HepG2 (cell line): ENCODE data around the gene TRERF1. TPM values are rescaled to one million over a fixed set of nuclear protein-coding genes. Genes with fewer than 3 reads are reported as not detected.
A peak's percentile ranks its signal among the peaks of the same experiment; 100 is the strongest.

Experiments used
- BORCS8-MEF2B ChIP-seq: sonication (generic); formaldehyde crosslinking; IDR thresholded peaks from 2 replicates; pipeline ENCODE4 v1.8.0; 2022; ENCODE audit warnings: mild to moderate bottlenecking, missing genetic modification reagents
- EED ChIP-seq: sonication (generic); formaldehyde crosslinking; IDR thresholded peaks from 2 replicates; pipeline ENCODE4 v1.5.0; 2020; ENCODE audit warnings: mild to moderate bottlenecking, missing genetic modification reagents
- ISL2 ChIP-seq: sonication (generic); formaldehyde crosslinking; IDR thresholded peaks from 2 replicates; pipeline ENCODE4 v1.5.0; 2020; ENCODE audit warnings: missing genetic modification reagents
- KLF13 ChIP-seq: sonication (generic); formaldehyde crosslinking; IDR thresholded peaks from 2 replicates; pipeline ENCODE4 v1.4.0; 2020; ENCODE audit warnings: mild to moderate bottlenecking, missing genetic modification reagents
- MED1 ChIP-seq: sonication (generic); formaldehyde crosslinking; IDR thresholded peaks from 2 replicates; pipeline ENCODE4 v1.4.0; 2020; ENCODE audit warnings: missing genetic modification reagents
- MIER2 ChIP-seq: IDR thresholded peaks from 2 replicates; pipeline ENCODE4 v1.6.1; 2016; ENCODE audit warnings: missing biosample characterization, missing genetic modification reagents
- MXI1 ChIP-seq: IDR thresholded peaks from 3 replicates; pipeline ENCODE4 v1.6.1; 2012; ENCODE audit warnings: low read depth, low read length, inconsistent platforms, borderline replicate concordance
- U2AF2 ChIP-seq: fragments of 200-400 bp; formaldehyde crosslinking; IDR thresholded peaks from 2 replicates; pipeline ENCODE4 v1.6.1; 2017; ENCODE audit warnings: low read depth, mild to moderate bottlenecking, low read length
- ZBTB42 ChIP-seq: sonication (generic); formaldehyde crosslinking; IDR thresholded peaks from 2 replicates; pipeline ENCODE4 v1.5.0; 2020; ENCODE audit warnings: mild to moderate bottlenecking, missing genetic modification reagents
- ZNF331 ChIP-seq: sonication (generic); formaldehyde crosslinking; IDR thresholded peaks from 2 replicates; pipeline ENCODE4 v1.4.0; 2020; ENCODE audit warnings: missing genetic modification reagents
- ZNF616 ChIP-seq: sonication (generic); formaldehyde crosslinking; IDR thresholded peaks from 2 replicates; pipeline ENCODE4 v1.5.0; 2020; ENCODE audit warnings: low read depth, mild to moderate bottlenecking, missing genetic modification reagents
- ZNF883 ChIP-seq: sonication (generic); formaldehyde crosslinking; IDR thresholded peaks from 2 replicates; pipeline ENCODE4 v1.5.1; 2020; ENCODE audit warnings: mild to moderate bottlenecking, missing genetic modification reagents; ENCODE audit errors: not compliant biosample characterization
- ZNF891 ChIP-seq: sonication (generic); formaldehyde crosslinking; IDR thresholded peaks from 2 replicates; pipeline ENCODE4 v1.5.0; 2020; ENCODE audit warnings: mild to moderate bottlenecking, missing genetic modification reagents
- polyA plus RNA-seq, 8 experiments: library from polyadenylated mRNA; depleted of rRNA in 3 of 8; stranded (reverse) in 7 of 8; unstranded in 1 of 8; fragments of >200 nt; fragmentation: Illumina TruSeq in 4 of 8; extraction: Trizol in 4 of 8; gene quantifications; 2 replicates each; pipeline versions ENCODE4 v1.2.1 to v1.2.3, GENCODE V29; 2011 to 2016; ENCODE audit warnings: low read depth in 4 of 8, missing spikeins in 1 of 8, mixed read lengths in 1 of 8; ENCODE audit not compliant: insufficient read depth in 1 of 8
- total RNA-seq, 5 experiments: library from RNA; depleted of rRNA; stranded (reverse); fragments of >200 nt; fragmentation: Illumina TruSeq; extraction: Trizol; gene quantifications; 2 replicates each; pipeline ENCODE4 v1.2.3, GENCODE V29; 2016; ENCODE audit warnings: low read depth in 1 of 5
- TF ChIP-seq, protein P1 (sequence below): sonication (generic); formaldehyde crosslinking; IDR thresholded peaks from 2 replicates; pipeline ENCODE4 v1.4.0; 2020; ENCODE audit warnings: mild to moderate bottlenecking, missing genetic modification reagents
- TF ChIP-seq, protein P2 (sequence below): sonication (generic); formaldehyde crosslinking; IDR thresholded peaks from 2 replicates; pipeline ENCODE4 v1.4.0; 2020; ENCODE audit warnings: mild to moderate bottlenecking, missing genetic modification reagents, borderline replicate concordance
- TF ChIP-seq, protein P3 (sequence below): IDR thresholded peaks from 2 replicates; pipeline ENCODE4 v1.6.1; 2016; ENCODE audit warnings: mild to moderate bottlenecking, missing biosample characterization, missing genetic modification reagents
- TF ChIP-seq, protein P4 (sequence below): sonication (generic); formaldehyde crosslinking; IDR thresholded peaks from 2 replicates; pipeline ENCODE4 v1.5.0; 2020; ENCODE audit warnings: mild to moderate bottlenecking, missing genetic modification reagents
- TF ChIP-seq, protein P5 (sequence below): sonication (generic); formaldehyde crosslinking; IDR thresholded peaks from 2 replicates; pipeline ENCODE4 v1.4.0; 2020; ENCODE audit warnings: mild to moderate bottlenecking, missing genetic modification reagents
- TF ChIP-seq, protein P6 (sequence below): sonication (generic); formaldehyde crosslinking; conservative IDR thresholded peaks from 2 replicates; pipeline ENCODE4 v1.5.0; 2020; ENCODE audit warnings: missing genetic modification reagents
- TF ChIP-seq, protein P7 (sequence below): IDR thresholded peaks from 2 replicates; pipeline ENCODE4 v1.6.1; 2012; ENCODE audit warnings: inconsistent platforms

TRERF1 gene
- total and polyA plus RNA-seq, 2 of the 13 experiments (the other 11 are each of a cell fraction or from before 2014, with no cell fraction given) = 0.02 TPM; not detected in 1

DNA sequence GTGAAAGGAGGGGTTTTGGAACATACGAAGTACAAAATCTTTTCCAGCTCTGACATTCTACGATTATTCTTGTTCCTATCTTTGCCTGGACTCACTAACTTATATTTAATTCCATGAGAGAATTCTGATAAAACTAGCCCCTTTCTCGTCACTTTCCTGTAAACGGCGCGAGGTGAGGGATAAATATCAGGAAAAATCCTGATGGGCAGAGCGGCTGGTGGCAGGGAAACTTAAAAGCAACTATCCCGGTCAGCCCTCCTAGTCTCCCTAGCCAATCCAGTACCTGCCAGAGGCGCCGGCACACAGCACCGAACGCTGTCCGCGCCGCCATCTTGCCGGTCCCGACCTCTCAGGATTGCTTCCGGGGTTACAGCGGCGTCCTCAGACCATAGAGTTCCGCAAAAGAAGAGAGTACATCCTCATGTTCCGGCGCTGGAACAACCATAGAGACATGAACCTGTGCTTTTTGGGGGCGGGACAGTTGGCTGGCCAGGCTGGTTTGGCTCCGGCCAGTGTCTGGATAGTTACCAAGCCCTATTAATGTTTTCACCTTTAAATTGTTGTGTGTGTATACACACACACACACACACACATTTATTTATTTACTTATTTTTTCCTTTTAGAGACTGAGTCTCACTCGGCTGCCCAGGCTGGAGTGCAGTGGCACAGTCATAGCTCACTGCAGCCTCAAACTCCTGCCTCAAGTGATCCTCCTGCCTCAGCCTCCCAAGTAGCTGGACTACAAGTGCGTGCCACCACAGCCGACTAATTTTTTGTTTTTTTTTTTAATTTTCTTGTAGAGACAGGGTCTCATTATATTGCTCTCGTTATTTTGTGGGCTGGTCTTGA lies 234.0 kb downstream of the TRERF1 start, which contains the start of gene MRPS10 (continued):
- TF ChIP-seq, protein P1, sequence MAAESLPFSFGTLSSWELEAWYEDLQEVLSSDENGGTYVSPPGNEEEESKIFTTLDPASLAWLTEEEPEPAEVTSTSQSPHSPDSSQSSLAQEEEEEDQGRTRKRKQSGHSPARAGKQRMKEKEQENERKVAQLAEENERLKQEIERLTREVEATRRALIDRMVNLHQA = no peak
- TF ChIP-seq BORCS8-MEF2B (CRISPR knock-in tag) (peak; percentile 84), ZNF883 (CRISPR knock-in tag) (no peak), ISL2 (CRISPR knock-in tag) (peak; percentile 80), MIER2 (CRISPR knock-in tag) (peak; percentile 68), EED (CRISPR knock-in tag) (no peak), U2AF2 (no peak), ZNF616 (no peak), MXI1 (peak; percentile 91; the same call in 2 of the 3 replicates), KLF13 (no peak), ZNF331 (CRISPR knock-in tag) (peak; percentile 86), MED1 (CRISPR knock-in tag) (peak; percentile 84), ZBTB42 (CRISPR knock-in tag) (no peak), ZNF891 (CRISPR knock-in tag) (peak; percentile 88; the same call in 1 of the 2 replicates)
- TF ChIP-seq, protein P2, sequence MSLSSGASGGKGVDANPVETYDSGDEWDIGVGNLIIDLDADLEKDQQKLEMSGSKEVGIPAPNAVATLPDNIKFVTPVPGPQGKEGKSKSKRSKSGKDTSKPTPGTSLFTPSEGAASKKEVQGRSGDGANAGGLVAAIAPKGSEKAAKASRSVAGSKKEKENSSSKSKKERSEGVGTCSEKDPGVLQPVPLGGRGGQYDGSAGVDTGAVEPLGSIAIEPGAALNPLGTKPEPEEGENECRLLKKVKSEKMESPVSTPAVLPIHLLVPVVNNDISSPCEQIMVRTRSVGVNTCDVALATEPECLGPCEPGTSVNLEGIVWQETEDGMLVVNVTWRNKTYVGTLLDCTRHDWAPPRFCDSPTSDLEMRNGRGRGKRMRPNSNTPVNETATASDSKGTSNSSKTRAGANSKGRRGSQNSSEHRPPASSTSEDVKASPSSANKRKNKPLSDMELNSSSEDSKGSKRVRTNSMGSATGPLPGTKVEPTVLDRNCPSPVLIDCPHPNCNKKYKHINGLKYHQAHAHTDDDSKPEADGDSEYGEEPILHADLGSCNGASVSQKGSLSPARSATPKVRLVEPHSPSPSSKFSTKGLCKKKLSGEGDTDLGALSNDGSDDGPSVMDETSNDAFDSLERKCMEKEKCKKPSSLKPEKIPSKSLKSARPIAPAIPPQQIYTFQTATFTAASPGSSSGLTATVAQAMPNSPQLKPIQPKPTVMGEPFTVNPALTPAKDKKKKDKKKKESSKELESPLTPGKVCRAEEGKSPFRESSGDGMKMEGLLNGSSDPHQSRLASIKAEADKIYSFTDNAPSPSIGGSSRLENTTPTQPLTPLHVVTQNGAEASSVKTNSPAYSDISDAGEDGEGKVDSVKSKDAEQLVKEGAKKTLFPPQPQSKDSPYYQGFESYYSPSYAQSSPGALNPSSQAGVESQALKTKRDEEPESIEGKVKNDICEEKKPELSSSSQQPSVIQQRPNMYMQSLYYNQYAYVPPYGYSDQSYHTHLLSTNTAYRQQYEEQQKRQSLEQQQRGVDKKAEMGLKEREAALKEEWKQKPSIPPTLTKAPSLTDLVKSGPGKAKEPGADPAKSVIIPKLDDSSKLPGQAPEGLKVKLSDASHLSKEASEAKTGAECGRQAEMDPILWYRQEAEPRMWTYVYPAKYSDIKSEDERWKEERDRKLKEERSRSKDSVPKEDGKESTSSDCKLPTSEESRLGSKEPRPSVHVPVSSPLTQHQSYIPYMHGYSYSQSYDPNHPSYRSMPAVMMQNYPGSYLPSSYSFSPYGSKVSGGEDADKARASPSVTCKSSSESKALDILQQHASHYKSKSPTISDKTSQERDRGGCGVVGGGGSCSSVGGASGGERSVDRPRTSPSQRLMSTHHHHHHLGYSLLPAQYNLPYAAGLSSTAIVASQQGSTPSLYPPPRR (CRISPR knock-in tag) = no peak
- TF ChIP-seq, protein P3, sequence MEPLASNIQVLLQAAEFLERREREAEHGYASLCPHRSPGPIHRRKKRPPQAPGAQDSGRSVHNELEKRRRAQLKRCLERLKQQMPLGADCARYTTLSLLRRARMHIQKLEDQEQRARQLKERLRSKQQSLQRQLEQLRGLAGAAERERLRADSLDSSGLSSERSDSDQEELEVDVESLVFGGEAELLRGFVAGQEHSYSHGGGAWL (CRISPR knock-in tag) = peak; percentile 87; the same call in 1 of the 2 replicates
- TF ChIP-seq, protein P4, sequence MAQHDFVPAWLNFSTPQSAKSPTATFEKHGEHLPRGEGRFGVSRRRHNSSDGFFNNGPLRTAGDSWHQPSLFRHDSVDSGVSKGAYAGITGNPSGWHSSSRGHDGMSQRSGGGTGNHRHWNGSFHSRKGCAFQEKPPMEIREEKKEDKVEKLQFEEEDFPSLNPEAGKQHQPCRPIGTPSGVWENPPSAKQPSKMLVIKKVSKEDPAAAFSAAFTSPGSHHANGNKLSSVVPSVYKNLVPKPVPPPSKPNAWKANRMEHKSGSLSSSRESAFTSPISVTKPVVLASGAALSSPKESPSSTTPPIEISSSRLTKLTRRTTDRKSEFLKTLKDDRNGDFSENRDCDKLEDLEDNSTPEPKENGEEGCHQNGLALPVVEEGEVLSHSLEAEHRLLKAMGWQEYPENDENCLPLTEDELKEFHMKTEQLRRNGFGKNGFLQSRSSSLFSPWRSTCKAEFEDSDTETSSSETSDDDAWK = no peak
- TF ChIP-seq, protein P5, sequence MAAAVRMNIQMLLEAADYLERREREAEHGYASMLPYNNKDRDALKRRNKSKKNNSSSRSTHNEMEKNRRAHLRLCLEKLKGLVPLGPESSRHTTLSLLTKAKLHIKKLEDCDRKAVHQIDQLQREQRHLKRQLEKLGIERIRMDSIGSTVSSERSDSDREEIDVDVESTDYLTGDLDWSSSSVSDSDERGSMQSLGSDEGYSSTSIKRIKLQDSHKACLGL (CRISPR knock-in tag) = no peak
- TF ChIP-seq, protein P6, sequence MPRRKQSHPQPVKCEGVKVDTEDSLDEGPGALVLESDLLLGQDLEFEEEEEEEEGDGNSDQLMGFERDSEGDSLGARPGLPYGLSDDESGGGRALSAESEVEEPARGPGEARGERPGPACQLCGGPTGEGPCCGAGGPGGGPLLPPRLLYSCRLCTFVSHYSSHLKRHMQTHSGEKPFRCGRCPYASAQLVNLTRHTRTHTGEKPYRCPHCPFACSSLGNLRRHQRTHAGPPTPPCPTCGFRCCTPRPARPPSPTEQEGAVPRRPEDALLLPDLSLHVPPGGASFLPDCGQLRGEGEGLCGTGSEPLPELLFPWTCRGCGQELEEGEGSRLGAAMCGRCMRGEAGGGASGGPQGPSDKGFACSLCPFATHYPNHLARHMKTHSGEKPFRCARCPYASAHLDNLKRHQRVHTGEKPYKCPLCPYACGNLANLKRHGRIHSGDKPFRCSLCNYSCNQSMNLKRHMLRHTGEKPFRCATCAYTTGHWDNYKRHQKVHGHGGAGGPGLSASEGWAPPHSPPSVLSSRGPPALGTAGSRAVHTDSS (CRISPR knock-in tag) = no peak
- TF ChIP-seq, protein P7, sequence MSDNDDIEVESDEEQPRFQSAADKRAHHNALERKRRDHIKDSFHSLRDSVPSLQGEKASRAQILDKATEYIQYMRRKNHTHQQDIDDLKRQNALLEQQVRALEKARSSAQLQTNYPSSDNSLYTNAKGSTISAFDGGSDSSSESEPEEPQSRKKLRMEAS = peak; percentile 85
